NCI-H524 treated with DMSO at 0.1 percent for 48 hours (cell line): ENCODE data around the gene AEN.
A peak's percentile ranks its signal among the peaks of the same experiment; 100 is the strongest.

Experiments
- DNase-seq: peaks from one replicate; lab custom pipeline; 2025; lab: John Stamatoyannopoulos, UW

The AEN gene

GRCh38 chr15:88620995-88621772, at the start of gene AEN:
Gene AEN, plus strand, starts transcription at chr15:88621340. Its CDS starts 4,870 bp downstream, at chr15:88626210.
- peak; percentile 85 for DNase-seq

GRCh38 chr15:88571852-88572259, 49.3 kb upstream of the AEN start:
- DNase-seq = peak; percentile 62

- no peak for DNase-seq
Measured at GRCh38 chr15:88574077-88574476, 47.1 kb upstream of the AEN start.

GRCh38 chr15:88574655-88575054, 46.5 kb upstream of the AEN start:
- DNase-seq = no peak

- no peak for DNase-seq
Measured at GRCh38 chr15:88579322-88579721, 41.8 kb upstream of the AEN start.

- no peak for DNase-seq
Measured at GRCh38 chr15:88580532-88580931, 40.6 kb upstream of the AEN start.

GRCh38 chr15:88586401-88587162, 34.6 kb upstream of the AEN start:
- no peak for DNase-seq

- DNase-seq = no peak
Measured at GRCh38 chr15:88590759-88591158, 30.4 kb upstream of the AEN start.

GRCh38 chr15:88591384-88591783, 29.8 kb upstream of the AEN start:
- DNase-seq = no peak

GRCh38 chr15:88603885-88604284, 17.3 kb upstream of the AEN start:
- DNase-seq = no peak

GRCh38 chr15:88604381-88605188, 16.6 kb upstream of the AEN start:
- no peak for DNase-seq

GRCh38 chr15:88605189-88606069, 15.7 kb upstream of the AEN start:
- DNase-seq = no peak

GRCh38 chr15:88606070-88606794, 14.9 kb upstream of the AEN start:
- no peak for DNase-seq

GRCh38 chr15:88607951-88608350, 13.2 kb upstream of the AEN start:
- no peak for DNase-seq

GRCh38 chr15:88608607-88609181, 12.4 kb upstream of the AEN start:
- DNase-seq = no peak

GRCh38 chr15:88609344-88610090, 11.6 kb upstream of the AEN start:
- DNase-seq = no peak

- DNase-seq = no peak
Measured at GRCh38 chr15:88610701-88611231, 10.4 kb upstream of the AEN start.

- DNase-seq = no peak
Measured at GRCh38 chr15:88612186-88612796, 8.8 kb upstream of the AEN start.
